AG04449 (cell line): ENCODE measurements around the gene RBMS3.

ENCODE experiments used
- CTCF ChIA-PET: fragments of 350-600 bp; formaldehyde crosslinking; extraction: SDS; loops from one replicate; lab custom pipeline; 2021; ENCODE audit warnings: antibody characterized with exemption; lab: Yijun Ruan, JAX
- POLR2A ChIA-PET: fragments of 400-600, 350-600 bp; formaldehyde crosslinking; extraction: SDS; loops from one replicate; lab custom pipeline; 2020; ENCODE audit warnings: antibody characterized with exemption, inconsistent platforms; lab: Yijun Ruan, JAX
- DNase-seq: peaks from one replicate; pipeline ENCODE4 v3.0.0-alpha.2; 2010; ENCODE audit warnings: low read depth, low spot score
- H3K4me3 ChIP-seq: 2 replicates; pipeline ENCODE4 v1.5.1; 2011; ENCODE audit warnings: low read depth, mild to moderate bottlenecking, control low read depth, low read length
- CTCF ChIP-seq: IDR thresholded peaks from one replicate; pipeline ENCODE4 v1.5.1; 2011; ENCODE audit warnings: mild to moderate bottlenecking, moderate library complexity, low read length, control low read depth, inconsistent platforms; ENCODE audit not compliant: insufficient read depth; ENCODE audit errors: missing control alignments

The RBMS3 gene

GRCh38 chr3:29291260-29291981 is 10.6 kb downstream of the RBMS3 start:
- no peak overlapping the region for H3K4me3 ChIP-seq
- TF ChIP-seq CTCF = no peak
- no peak for DNase-seq
- ChIA-PET CTCF (interaction anchor here (1.3 kb wide), 1 partner anchor 12 kb away, joined by 3 read pairs; no protein-coding TSS in a partner anchor), POLR2A (no interaction called here)

- ChIA-PET POLR2A (no interaction called here), CTCF (no interaction called here)
- no peak for TF ChIP-seq CTCF
- DNase-seq = no peak
- no peak overlapping the region for H3K4me3 ChIP-seq
Measured at GRCh38 chr3:29291982-29292363, 11.1 kb downstream of the RBMS3 start.

- ChIA-PET POLR2A (interaction anchor here (0.6 kb wide), 1 partner anchor 38 kb away, joined by 3 read pairs; no protein-coding TSS in a partner anchor), CTCF (no interaction called here)
- TF ChIP-seq CTCF = no peak
- no peak for DNase-seq
- H3K4me3 ChIP-seq = no peak overlapping the region
Measured at GRCh38 chr3:29293421-29293820, 12.6 kb downstream of the RBMS3 start.

GRCh38 chr3:29297998-29298397 is 17.1 kb downstream of the RBMS3 start:
- no peak overlapping the region for H3K4me3 ChIP-seq
- no peak for DNase-seq
- POLR2A ChIA-PET = no interaction called here
- no peak for TF ChIP-seq CTCF
- CTCF ChIA-PET = no interaction called here

GRCh38 chr3:29301332-29302019 is 20.6 kb downstream of the RBMS3 start:
- TF ChIP-seq CTCF = no peak
- no peak overlapping the region for H3K4me3 ChIP-seq
- no peak for DNase-seq
- ChIA-PET CTCF (no interaction called here), POLR2A (no interaction called here)

- DNase-seq = no peak
- H3K4me3 ChIP-seq = no peak overlapping the region
- ChIA-PET CTCF (no interaction called here), POLR2A (no interaction called here)
- TF ChIP-seq CTCF = no peak
Measured at GRCh38 chr3:29302619-29303018, 21.7 kb downstream of the RBMS3 start.
